ENCODE data around the gene LPP. TPM values are rescaled to one million over a fixed set of nuclear protein-coding genes. Genes with fewer than 3 reads are reported as not detected.

The LPP gene
- total and polyA plus RNA-seq, 5 donors: 14.5 to 205 (median 159) TPM

- ATAC-seq: no peak
- 67% methylated on average over 4 of the region's 4 CpGs for WGBS
These were observed 120.4 kb downstream of the LPP start for GRCh38 chr3:188274249-188274915.

GRCh38 chr3:188276375-188276774 lies 122.4 kb downstream of the LPP start:
- no peak for DNase-seq
- H3K9me3 ChIP-seq (ENCODE audit: control insufficient read depth, low read length): no peaks in the 10 kb centered on the region
- 90% methylated on average over 3 of the region's 3 CpGs for WGBS
- intact Hi-C loops (cut with DNase I): no loop called here
- ATAC-seq: no peak
- peak overlapping the region; percentile 83 for H3K27ac ChIP-seq (ENCODE audit: low read length)
- peaks cover 11% of the 10 kb centered on the region for H3K4me1 ChIP-seq (ENCODE audit: control insufficient read depth, insufficient read depth, low read length)
- H3K27me3 ChIP-seq (ENCODE audit: control insufficient read depth, insufficient read depth): no peaks in the 10 kb centered on the region
- H3K4me3 ChIP-seq (ENCODE audit: low read length): no peak overlapping the region

More at GRCh38 chr3:188274249-188274915, 120.4 kb downstream of the LPP start:
- Histone ChIP-seq H3K27me3 (ENCODE audit: control insufficient read depth, insufficient read depth) (no peaks in the 10 kb centered on the region), H3K4me3 (ENCODE audit: low read length) (no peak overlapping the region), H3K27ac (ENCODE audit: low read length) (peak overlapping the region; percentile 43), H3K9me3 (ENCODE audit: control insufficient read depth, low read length) (no peaks in the 10 kb centered on the region), H3K4me1 (ENCODE audit: control insufficient read depth, insufficient read depth, low read length) (peaks cover 15% of the 10 kb centered on the region)
- no peak for DNase-seq
- intact Hi-C loops (cut with DNase I): no loop called here

- H3K27me3 ChIP-seq (ENCODE audit: control insufficient read depth, insufficient read depth): no peaks in the 10 kb centered on the region
- H3K27ac ChIP-seq (ENCODE audit: low read length): no peak overlapping the region
- no peaks in the 10 kb centered on the region for H3K9me3 ChIP-seq (ENCODE audit: control insufficient read depth, low read length)
- ATAC-seq (no peak), DNase-seq (no peak)
- H3K4me3 ChIP-seq (ENCODE audit: low read length): no peak overlapping the region
- intact Hi-C loops (cut with DNase I): no loop called here
- H3K4me1 ChIP-seq (ENCODE audit: control insufficient read depth, insufficient read depth, low read length): peaks cover 7% of the 10 kb centered on the region
- 69% methylated on average over 6 of the region's 6 CpGs for WGBS
These were observed 124.9 kb downstream of the LPP start for GRCh38 chr3:188278717-188279324.

GRCh38 chr3:188279502-188280335 lies 125.8 kb downstream of the LPP start:
- intact Hi-C loops (cut with DNase I): no loop called here

GRCh38 chr3:188280627-188281026 lies 126.7 kb downstream of the LPP start:
- Histone ChIP-seq H3K27ac (ENCODE audit: low read length) (no peak overlapping the region), H3K4me3 (ENCODE audit: low read length) (no peak overlapping the region), H3K4me1 (ENCODE audit: control insufficient read depth, insufficient read depth, low read length) (peaks cover 18% of the 10 kb centered on the region), H3K9me3 (ENCODE audit: control insufficient read depth, low read length) (no peaks in the 10 kb centered on the region), H3K27me3 (ENCODE audit: control insufficient read depth, insufficient read depth) (no peaks in the 10 kb centered on the region)
- ATAC-seq (no peak), DNase-seq (no peak)
- WGBS: 96% methylated on average over 5 of the region's 5 CpGs
- intact Hi-C loops (cut with DNase I): no loop called here

More at GRCh38 chr3:188279502-188280335, 125.8 kb downstream of the LPP start:
- WGBS: 64% methylated on average over 7 of the region's 7 CpGs
- no peak overlapping the region for H3K4me3 ChIP-seq (ENCODE audit: low read length)
- no peak overlapping the region for H3K27ac ChIP-seq (ENCODE audit: low read length)
- no peak for ATAC-seq
- H3K4me1 ChIP-seq (ENCODE audit: control insufficient read depth, insufficient read depth, low read length): peaks cover 13% of the 10 kb centered on the region
- no peaks in the 10 kb centered on the region for H3K27me3 ChIP-seq (ENCODE audit: control insufficient read depth, insufficient read depth)
- no peak for DNase-seq
- H3K9me3 ChIP-seq (ENCODE audit: control insufficient read depth, low read length): no peaks in the 10 kb centered on the region

GRCh38 chr3:188282871-188283270 lies 128.9 kb downstream of the LPP start:
- Histone ChIP-seq H3K27ac (ENCODE audit: low read length) (peak overlapping the region; percentile 61), H3K4me1 (ENCODE audit: control insufficient read depth, insufficient read depth, low read length) (peaks cover 26% of the 10 kb centered on the region), H3K9me3 (ENCODE audit: control insufficient read depth, low read length) (no peaks in the 10 kb centered on the region), H3K4me3 (ENCODE audit: low read length) (no peak overlapping the region), H3K27me3 (ENCODE audit: control insufficient read depth, insufficient read depth) (no peaks in the 10 kb centered on the region)
- intact Hi-C loops (cut with DNase I): no loop called here
- DNase-seq (no peak), ATAC-seq (no peak)

- no peak overlapping the region for H3K27ac ChIP-seq (ENCODE audit: low read length)
- ATAC-seq (peak in 1 of 2 donors; percentile 47), DNase-seq (no peak)
- peaks cover 26% of the 10 kb centered on the region for H3K4me1 ChIP-seq (ENCODE audit: control insufficient read depth, insufficient read depth, low read length)
- intact Hi-C loops (cut with DNase I): no loop called here
- no peaks in the 10 kb centered on the region for H3K27me3 ChIP-seq (ENCODE audit: control insufficient read depth, insufficient read depth)
- H3K4me3 ChIP-seq (ENCODE audit: low read length): no peak overlapping the region
- WGBS: 55% methylated on average over 4 of the region's 4 CpGs
- no peaks in the 10 kb centered on the region for H3K9me3 ChIP-seq (ENCODE audit: control insufficient read depth, low read length)
These were observed 129.4 kb downstream of the LPP start for GRCh38 chr3:188283347-188283746.

- Histone ChIP-seq H3K27me3 (ENCODE audit: control insufficient read depth, insufficient read depth) (no peaks in the 10 kb centered on the region), H3K4me3 (ENCODE audit: low read length) (no peak overlapping the region), H3K4me1 (ENCODE audit: control insufficient read depth, insufficient read depth, low read length) (peaks cover 26% of the 10 kb centered on the region), H3K27ac (ENCODE audit: low read length) (no peak overlapping the region), H3K9me3 (ENCODE audit: control insufficient read depth, low read length) (no peaks in the 10 kb centered on the region)
- intact Hi-C loops (cut with DNase I): no loop called here
- WGBS: 84% methylated on average over 9 of the region's 9 CpGs
- DNase-seq (no peak), ATAC-seq (no peak)
These were observed 130.7 kb downstream of the LPP start for GRCh38 chr3:188284455-188285212.

GRCh38 chr3:188286087-188286513 lies 132.1 kb downstream of the LPP start:
- Histone ChIP-seq H3K9me3 (ENCODE audit: control insufficient read depth, low read length) (no peaks in the 10 kb centered on the region), H3K4me3 (ENCODE audit: low read length) (no peak overlapping the region), H3K27ac (ENCODE audit: low read length) (peak overlapping the region; percentile 95), H3K4me1 (ENCODE audit: control insufficient read depth, insufficient read depth, low read length) (peaks cover 25% of the 10 kb centered on the region), H3K27me3 (ENCODE audit: control insufficient read depth, insufficient read depth) (no peaks in the 10 kb centered on the region)
- 16% methylated on average over 3 of the region's 3 CpGs for WGBS
- DNase-seq (peak in 1 of 3 donors; percentile 55), ATAC-seq (peak; percentile 76 to 91)
- intact Hi-C loops (cut with DNase I): no loop called here

GRCh38 chr3:188287339-188287738 lies 133.4 kb downstream of the LPP start:
- DNase-seq (no peak), ATAC-seq (no peak)
- H3K4me3 ChIP-seq (ENCODE audit: low read length): no peak overlapping the region
- intact Hi-C loops (cut with DNase I): no loop called here
- H3K27me3 ChIP-seq (ENCODE audit: control insufficient read depth, insufficient read depth): no peaks in the 10 kb centered on the region
- H3K4me1 ChIP-seq (ENCODE audit: control insufficient read depth, insufficient read depth, low read length): peaks cover 25% of the 10 kb centered on the region
- no peaks in the 10 kb centered on the region for H3K9me3 ChIP-seq (ENCODE audit: control insufficient read depth, low read length)
- H3K27ac ChIP-seq (ENCODE audit: low read length): peak overlapping the region; percentile 83
- WGBS: 71% methylated on average over 4 of the region's 4 CpGs
